ENCODE measurements around the gene COPG1. TPM values are rescaled to one million over a fixed set of nuclear protein-coding genes. Genes with fewer than 3 reads are reported as not detected.

COPG1 gene
- polyA plus RNA-seq, 4 donors = 146 to 166 (median 154) TPM

Other genes starting within 250 kb of the COPG1 start
- 1 to 10 TPM; 2.2 to 3.1 (median 3.0) TPM for gene EFCC1, start 248.3 kb upstream of the COPG1 start, polyA plus RNA-seq (ENCODE audit: insufficient read length in 4 of 4)
- gene GP9, start 188.8 kb upstream of the COPG1 start, polyA plus RNA-seq (ENCODE audit: insufficient read length in 4 of 4) = 1 to 10 TPM in 2 of 4 donors, under 1 TPM in 2; 0.81 to 1.8 (median 1.2) TPM
- 1 to 10 TPM; 5.1 to 8.5 (median 7.1) TPM for gene RAB43, start 127.8 kb upstream of the COPG1 start, polyA plus RNA-seq (ENCODE audit: insufficient read length in 4 of 4)
- 10 to 100 TPM; 43.1 to 55.8 (median 48.9) TPM for gene ISY1, start 88.5 kb upstream of the COPG1 start, polyA plus RNA-seq (ENCODE audit: insufficient read length in 4 of 4)
- 100 to 1,000 TPM; 338 to 467 (median 398) TPM for gene CNBP, start 65.7 kb upstream of the COPG1 start, polyA plus RNA-seq (ENCODE audit: insufficient read length in 4 of 4)
- 10 to 100 TPM; 47.3 to 56.5 (median 53.3) TPM for gene HMCES, start 29.3 kb downstream of the COPG1 start, polyA plus RNA-seq (ENCODE audit: insufficient read length in 4 of 4)
- gene EFCAB12, start 179.0 kb downstream of the COPG1 start, polyA plus RNA-seq (ENCODE audit: insufficient read length in 4 of 4) = 1 to 10 TPM; 3.0 to 6.0 (median 4.2) TPM
- 10 to 100 TPM; 41.4 to 52.1 (median 46.6) TPM for gene MBD4, start 190.3 kb downstream of the COPG1 start, polyA plus RNA-seq (ENCODE audit: insufficient read length in 4 of 4)
- gene IFT122, start 190.6 kb downstream of the COPG1 start, polyA plus RNA-seq (ENCODE audit: insufficient read length in 4 of 4) = 10 to 100 TPM; 34.7 to 64.7 (median 57.9) TPM

Data from left renal cortex interstitium (tissue), 4 donors.